ENCODE results near the gene CCSER2. TPM values are rescaled to one million over a fixed set of nuclear protein-coding genes. Genes with fewer than 3 reads are reported as not detected.

The CCSER2 gene
- polyA plus RNA-seq, 3 donors, result 7.4 to 23.3 (median 14.3) TPM

- H3K79me2 ChIP-seq (ENCODE audit: insufficient read depth, low read length), result no peaks in the 10 kb centered on the region
- Mint-ChIP-seq H3K27me3 (ENCODE audit: low read depth in 3 of 3) (peaks cover 0 to 2% (median 0%) of the 10 kb centered on the region in 3 donors), H3K36me3 (peaks cover 2 to 7% of the 10 kb centered on the region in 2 donors), H3K27ac (peak overlapping the region in 1 of 7 donors; percentile 35), H3K4me1 (peaks cover 50% of the 10 kb centered on the region), H3K9me3 (peaks cover 0 to 3% (median 0%) of the 10 kb centered on the region in 7 donors), H3K4me3 (no peak overlapping the region)
- intact Hi-C loops (cut with micrococcal nuclease), result no loop called here
- H3K27ac ChIP-seq (ENCODE audit: low read depth in 1 of 2, low read length in 2 of 2), result no peak overlapping the region
- no peaks in the 10 kb centered on the region for H3K27me3 ChIP-seq (ENCODE audit: control insufficient read depth in 2 of 2, insufficient read depth in 2 of 2, low read length in 2 of 2)
- no peak overlapping the region for H3K9ac ChIP-seq (ENCODE audit: insufficient read depth, low read length, poor library complexity, severe bottlenecking)
- H3K4me2 ChIP-seq (replicated peaks; ENCODE audit: extremely low read depth, low read length, poor library complexity, severe bottlenecking), result peak overlapping the region; percentile 14
- H3K9me3 ChIP-seq (replicated peaks in 1 of 2; ENCODE audit: control insufficient read depth in 1 of 2, insufficient read depth in 1 of 2, low read length in 2 of 2), result no peaks in the 10 kb centered on the region
- DNase-seq, result peak in 2 of 3 donors; percentile 9 to 10
- peaks cover 8% of the 10 kb centered on the region for H4K20me1 ChIP-seq (ENCODE audit: insufficient read depth, low read length)
- no peak for TF ChIP-seq CTCF (IDR thresholded peaks at IDR 0.05)
- peaks cover 30 to 40% of the 10 kb centered on the region in 2 donors for H3K4me1 ChIP-seq (ENCODE audit: control insufficient read depth in 1 of 2, insufficient read depth in 2 of 2, low read length in 2 of 2)
- H3K4me3 ChIP-seq (replicated peaks in 1 of 3; ENCODE audit: low read depth in 2 of 3, low read length in 3 of 3), result no peak overlapping the region
- WGBS (ENCODE audit: insufficient coverage), result 58% methylated on average over 3 of the region's 6 CpGs
- H3K36me3 ChIP-seq (replicated peaks in 1 of 2; ENCODE audit: control insufficient read depth in 1 of 2, insufficient read depth in 2 of 2, low read length in 2 of 2), result no peaks in the 10 kb centered on the region
- no peak overlapping the region for H2AFZ ChIP-seq (ENCODE audit: insufficient read depth, low read depth, low read length, poor library complexity, severe bottlenecking)
Observed at GRCh38 chr10:84401854-84402611, 73.6 kb downstream of the CCSER2 start.

GRCh38 chr10:84404783-84405182 lies 76.4 kb downstream of the CCSER2 start:
- H3K4me2 ChIP-seq (replicated peaks; ENCODE audit: extremely low read depth, low read length, poor library complexity, severe bottlenecking), result no peak overlapping the region
- H3K36me3 ChIP-seq (replicated peaks in 1 of 2; ENCODE audit: control insufficient read depth in 1 of 2, insufficient read depth in 2 of 2, low read length in 2 of 2), result no peaks in the 10 kb centered on the region
- no peak overlapping the region for H3K4me3 Mint-ChIP-seq
- H2AFZ ChIP-seq (ENCODE audit: insufficient read depth, low read depth, low read length, poor library complexity, severe bottlenecking), result no peak overlapping the region
- no peak overlapping the region for H3K4me3 ChIP-seq (replicated peaks in 1 of 3; ENCODE audit: low read depth in 2 of 3, low read length in 3 of 3)
- H3K79me2 ChIP-seq (ENCODE audit: insufficient read depth, low read length), result no peaks in the 10 kb centered on the region
- H3K4me1 Mint-ChIP-seq, result peaks cover 50% of the 10 kb centered on the region
- H3K27ac ChIP-seq (ENCODE audit: low read depth in 1 of 2, low read length in 2 of 2), result no peak overlapping the region
- peaks cover 36 to 38% of the 10 kb centered on the region in 2 donors for H3K4me1 ChIP-seq (ENCODE audit: control insufficient read depth in 1 of 2, insufficient read depth in 2 of 2, low read length in 2 of 2)
- no peak for DNase-seq
- peaks cover 5% of the 10 kb centered on the region for H4K20me1 ChIP-seq (ENCODE audit: insufficient read depth, low read length)
- TF ChIP-seq CTCF (IDR thresholded peaks at IDR 0.05), result no peak
- peaks cover 0 to under 1% (median 0%) of the 10 kb centered on the region in 7 donors for H3K9me3 Mint-ChIP-seq
- no CpG with 5 or more reads among the region's 1 CpG for WGBS (ENCODE audit: insufficient coverage)
- H3K27me3 ChIP-seq (ENCODE audit: control insufficient read depth in 2 of 2, insufficient read depth in 2 of 2, low read length in 2 of 2), result no peaks in the 10 kb centered on the region
- H3K9me3 ChIP-seq (replicated peaks in 1 of 2; ENCODE audit: control insufficient read depth in 1 of 2, insufficient read depth in 1 of 2, low read length in 2 of 2), result no peaks in the 10 kb centered on the region
- H3K27me3 Mint-ChIP-seq (ENCODE audit: low read depth in 3 of 3), result no peaks in the 10 kb centered on the region
- no peak overlapping the region for H3K27ac Mint-ChIP-seq
- intact Hi-C loops (cut with micrococcal nuclease), result no loop called here
- H3K36me3 Mint-ChIP-seq, result peaks cover 2 to 5% of the 10 kb centered on the region in 2 donors
- H3K9ac ChIP-seq (ENCODE audit: insufficient read depth, low read length, poor library complexity, severe bottlenecking), result no peak overlapping the region

Measured in CD14-positive monocyte (primary cell).